ENCODE results near the gene FGFBP1.
"Not testable (repeated sequence)": the region's sequence is repeated elsewhere in the genome, so short reads cannot be mapped to it uniquely, and the experiment has no call there.

The FGFBP1 gene

GRCh38 chr4:15944895-15945294 lies 6.4 kb upstream of the FGFBP1 start:
- DNase-seq = no peak

GRCh38 chr4:15942283-15942682 lies 3.7 kb upstream of the FGFBP1 start:
- DNase-seq = no peak

DNA sequence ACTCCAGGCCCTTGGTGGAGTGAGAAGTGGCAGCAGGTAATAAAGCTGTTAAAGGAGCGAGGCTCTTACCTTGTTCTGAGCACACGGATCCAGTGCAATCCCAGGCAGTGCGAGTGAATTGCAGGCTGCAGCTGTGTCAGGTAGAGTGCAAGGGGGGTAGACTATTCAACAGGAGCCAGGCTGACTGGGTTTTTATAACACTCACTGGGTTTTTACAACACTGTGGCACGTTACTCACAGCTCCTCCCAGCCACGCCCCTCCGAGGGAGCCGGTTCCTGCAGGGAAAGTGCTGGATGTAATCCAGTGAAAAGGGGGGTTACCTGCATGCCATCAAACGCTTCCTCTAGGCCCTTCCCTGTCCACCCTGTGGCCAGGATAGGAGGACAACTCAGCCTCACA lies 358 bp downstream of the FGFBP1 start:
- no peak for DNase-seq

DNA sequence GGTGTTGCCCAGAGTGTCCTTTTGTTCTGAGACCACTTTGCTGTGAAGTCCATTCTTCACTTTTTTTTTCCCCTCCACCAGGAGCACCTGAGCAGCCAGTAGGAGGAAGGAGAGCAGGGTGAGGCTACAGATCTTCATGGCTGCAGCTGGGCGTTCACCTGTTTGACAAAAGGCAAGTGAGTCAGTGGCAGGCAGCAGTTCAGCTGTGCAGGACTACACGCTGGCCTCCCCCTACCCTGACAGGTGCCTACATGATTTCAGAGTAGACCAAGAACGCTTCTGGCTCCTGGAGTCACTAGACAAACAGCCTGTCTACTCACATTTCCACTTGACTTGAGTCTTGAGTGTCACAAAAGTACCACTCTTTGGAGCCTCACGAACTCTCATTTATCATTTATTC lies 2.0 kb downstream of the FGFBP1 start:
- no peak for DNase-seq

DNA sequence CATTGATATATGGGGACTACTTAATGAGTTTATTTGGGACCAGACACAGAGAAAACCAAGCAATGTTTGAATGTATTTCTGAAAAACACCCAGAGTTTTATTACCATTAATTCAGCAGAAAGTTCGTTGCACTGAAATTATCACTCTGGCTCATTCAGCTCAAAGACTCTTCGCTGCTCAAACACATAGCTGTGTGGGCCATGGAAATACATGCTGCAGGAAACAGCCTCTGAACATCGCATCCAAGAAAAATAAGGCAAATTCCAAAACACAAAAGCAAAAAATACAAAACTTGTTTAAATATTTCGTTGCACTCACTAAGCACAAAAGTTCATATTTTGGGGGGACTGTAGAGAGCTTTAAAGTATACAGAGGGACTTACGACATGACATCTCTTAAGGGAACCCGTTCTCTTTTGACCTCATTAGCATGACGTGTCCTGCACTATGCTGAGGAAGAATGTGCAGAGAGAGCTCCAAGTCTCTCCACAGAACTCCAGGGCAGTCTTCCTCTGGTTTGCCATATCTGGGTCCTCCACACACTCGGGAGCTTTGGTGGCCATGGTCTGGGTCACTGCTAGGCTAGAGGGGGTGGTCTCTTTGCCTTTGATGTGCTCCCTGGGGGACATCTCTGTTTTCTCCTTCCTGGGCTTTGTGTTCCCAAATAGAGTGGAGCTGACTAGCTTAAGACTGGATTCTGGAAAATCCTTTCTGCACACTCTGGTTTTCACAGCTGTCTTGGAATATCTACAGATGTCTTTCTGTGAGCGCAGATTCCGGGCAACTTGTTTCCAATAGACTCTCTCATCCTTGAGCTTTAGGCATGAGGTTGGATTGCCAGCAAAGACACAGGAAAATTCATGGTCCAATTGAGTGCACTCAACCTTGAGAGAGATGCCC lies 2.8 kb downstream of the FGFBP1 start:
- no peak for DNase-seq

GRCh38 chr4:15934259-15934658 lies 4.3 kb downstream of the FGFBP1 start:
- DNase-seq = no peak

GRCh38 chr4:15931451-15932210 lies 6.9 kb downstream of the FGFBP1 start:
- DNase-seq = no peak

- no peak for DNase-seq
Observed at GRCh38 chr4:15930314-15930713, 8.2 kb downstream of the FGFBP1 start.

GRCh38 chr4:15929540-15929939 lies 9.0 kb downstream of the FGFBP1 start:
- no peak for DNase-seq

DNA sequence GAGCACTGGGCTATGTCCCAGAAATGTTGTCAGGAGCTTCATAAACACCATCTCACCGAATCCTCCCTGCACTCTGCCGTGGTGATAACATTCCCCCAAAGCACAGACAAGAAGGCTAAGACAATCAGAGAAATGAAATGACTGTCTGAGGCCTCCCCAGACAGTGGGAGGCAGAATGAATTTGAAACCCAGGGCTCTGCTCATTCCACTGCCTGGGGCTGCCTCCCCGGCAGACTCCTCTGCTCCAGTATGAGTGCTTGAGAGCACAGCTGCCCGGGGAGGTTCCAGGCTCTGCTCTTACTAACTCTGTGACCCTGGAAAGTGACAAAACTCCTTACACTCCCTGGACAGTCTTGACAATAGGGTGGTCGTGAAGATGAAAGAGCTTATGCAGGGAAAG lies 9.7 kb downstream of the FGFBP1 start:
- no peak for DNase-seq

GRCh38 chr4:15926486-15926885 lies 12.1 kb downstream of the FGFBP1 start:
- no peak for DNase-seq

DNA sequence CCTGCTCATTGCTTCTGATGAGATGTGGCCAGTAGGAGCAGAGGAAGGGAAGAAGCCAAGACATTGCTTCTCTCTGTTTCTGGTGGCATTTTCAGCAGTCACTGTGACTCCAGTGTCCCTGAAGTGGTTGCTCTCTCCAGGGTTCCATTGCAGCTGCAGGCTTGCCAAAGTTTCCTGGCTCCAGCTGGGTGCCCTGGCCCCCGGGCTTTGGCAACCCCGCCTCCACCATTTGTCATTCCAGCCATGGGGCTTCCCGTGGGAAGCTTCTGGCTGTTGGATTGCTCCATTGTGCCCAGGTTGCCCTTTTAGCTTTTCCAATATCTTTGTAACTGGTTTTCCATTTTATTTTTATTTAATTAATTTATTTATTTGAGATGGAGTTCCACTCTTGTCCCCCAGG lies 12.7 kb downstream of the FGFBP1 start:
- DNase-seq = no peak

GRCh38 chr4:15921592-15921932 lies 17.0 kb downstream of the FGFBP1 start:
- DNase-seq = no peak

DNA sequence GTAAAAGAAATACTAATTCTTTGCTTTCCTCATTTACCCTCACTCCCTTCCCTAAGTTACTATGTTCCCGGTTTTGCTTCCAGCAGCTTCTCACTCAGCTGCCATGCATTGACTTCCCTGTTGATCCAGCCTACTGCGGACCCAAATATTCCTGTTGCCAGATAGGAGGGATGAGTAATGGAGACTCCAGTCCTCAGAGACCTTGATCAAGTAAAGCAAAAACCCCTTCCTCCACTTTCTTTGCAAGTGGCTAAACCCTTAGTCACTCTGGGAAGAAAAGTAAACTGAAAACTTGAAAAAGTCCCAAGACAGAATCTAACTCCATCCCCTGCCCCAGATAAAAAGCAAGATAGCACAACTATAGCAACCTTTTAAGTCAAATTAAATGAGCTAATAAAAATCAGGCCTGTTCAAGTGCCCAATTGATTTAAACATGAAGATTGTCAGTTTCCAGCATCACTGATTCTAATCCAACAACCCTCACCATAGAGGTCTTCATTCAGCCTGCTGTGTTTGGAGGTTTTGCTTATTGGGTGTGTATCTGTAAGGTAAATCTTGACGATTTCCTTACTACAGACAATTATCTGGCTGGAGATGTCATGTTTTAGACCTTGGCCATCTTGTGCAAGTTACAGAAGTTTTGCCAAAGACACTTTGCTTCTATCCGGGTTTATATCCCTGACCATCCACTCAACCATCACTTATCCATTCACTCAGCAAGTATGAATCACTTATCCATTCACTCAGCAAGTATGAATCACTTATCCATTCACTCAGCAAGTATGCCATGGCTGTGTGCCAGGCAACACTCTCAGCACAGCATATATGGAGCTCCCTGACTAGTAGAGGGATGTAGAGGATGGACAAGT lies 17.6 kb downstream of the FGFBP1 start:
- no peak for DNase-seq

GRCh38 chr4:15918484-15919129 lies 19.9 kb downstream of the FGFBP1 start:
- no peak for DNase-seq

- DNase-seq = no peak
Observed at GRCh38 chr4:15917297-15917696, 21.2 kb downstream of the FGFBP1 start.

DNA sequence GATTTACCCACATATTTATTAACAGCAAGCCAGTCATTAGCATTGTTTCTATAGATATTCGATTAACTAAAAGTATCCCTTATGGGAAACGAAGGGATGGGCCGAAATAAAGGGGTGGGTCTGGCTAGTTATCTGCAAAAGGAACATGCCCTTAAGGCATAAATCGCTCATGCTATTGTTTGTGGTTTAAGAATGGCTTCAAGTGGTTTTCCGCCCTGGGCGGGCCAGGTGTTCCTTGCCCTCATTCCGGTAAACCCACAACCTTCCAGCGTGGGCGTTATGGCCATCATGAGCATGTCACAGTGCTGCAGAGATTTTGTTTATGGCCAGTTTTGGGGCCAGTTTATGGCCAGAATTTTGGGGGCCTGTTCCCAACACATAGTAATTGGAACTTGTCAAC lies 22.2 kb downstream of the FGFBP1 start:
- not testable (repeated sequence) for DNase-seq

DNA sequence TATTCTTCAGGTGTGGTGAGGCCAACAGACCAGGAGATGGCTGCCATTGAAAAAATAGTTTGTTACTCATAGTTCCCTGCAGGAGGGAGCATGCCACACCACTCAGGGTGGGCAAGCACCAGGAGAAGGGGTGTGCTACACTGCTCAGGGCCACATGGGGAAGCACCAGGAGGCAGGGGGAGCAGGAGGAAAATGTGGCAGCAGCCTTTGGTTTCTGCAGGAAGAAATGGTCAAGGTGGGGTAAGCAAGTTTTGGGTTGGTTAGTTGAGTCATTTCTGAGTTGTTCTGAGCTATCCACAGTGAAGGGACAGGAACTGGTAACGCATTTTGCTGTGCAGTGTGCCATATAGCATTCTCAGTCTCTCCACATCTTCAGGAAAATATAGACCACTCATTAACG lies 23.8 kb downstream of the FGFBP1 start:
- no peak for DNase-seq

GRCh38 chr4:15914291-15914690 lies 24.2 kb downstream of the FGFBP1 start:
- DNase-seq = no peak

DNA sequence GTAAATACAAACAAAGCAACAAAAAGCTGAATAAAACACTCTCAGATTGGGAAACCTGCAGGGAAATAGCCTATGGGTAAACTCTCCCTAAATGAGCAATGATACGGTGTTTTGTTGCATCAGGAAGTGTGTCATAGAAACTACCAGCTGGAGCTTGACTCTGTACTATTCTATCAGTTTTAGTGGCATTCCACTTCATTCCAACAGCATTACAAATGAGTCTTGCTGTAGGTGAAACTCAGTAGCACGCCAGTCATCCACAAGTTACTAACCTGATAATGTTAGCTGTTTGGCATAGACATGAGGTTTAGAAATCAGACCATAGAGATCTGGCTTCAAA lies 24.9 kb downstream of the FGFBP1 start:
- no peak for DNase-seq

GRCh38 chr4:15912961-15913630 lies 25.4 kb downstream of the FGFBP1 start:
- DNase-seq = no peak

GRCh38 chr4:15912236-15912635 lies 26.3 kb downstream of the FGFBP1 start:
- no peak for DNase-seq
